ENCODE measurements around the gene B3GLCT. TPM values are rescaled to one million over a fixed set of nuclear protein-coding genes. Genes with fewer than 3 reads are reported as not detected.

Gene B3GLCT
- total RNA-seq, 1 experiment from 2014 or later, result 3.9 TPM

- Histone ChIP-seq H3K9me2 (ENCODE audit: insufficient read depth) (no peaks in the 10 kb centered on the region), H4K20me1 (ENCODE audit: insufficient read depth) (no peaks in the 10 kb centered on the region), H3K9me3 (ENCODE audit: control insufficient read depth in 1 of 2, insufficient read depth in 1 of 2, low read depth in 1 of 2, low read length in 2 of 2) (no peaks in the 10 kb centered on the region; a peak in 1 of 4 replicates), H3K36me3 (ENCODE audit: control insufficient read depth in 1 of 2, insufficient read depth in 2 of 2, low read length in 2 of 2) (no peaks in the 10 kb centered on the region), H3K4me2 (ENCODE audit: low read length) (no peak overlapping the region), H3K79me2 (ENCODE audit: insufficient read depth, low read length) (no peaks in the 10 kb centered on the region), H2AFZ (ENCODE audit: low read depth, low read length, poor library complexity, severe bottlenecking) (no peak overlapping the region), H3K4me1 (ENCODE audit: control insufficient read depth in 1 of 2, insufficient read depth in 2 of 2, low read length in 2 of 2) (no peaks in the 10 kb centered on the region), H3K27me3 (ENCODE audit: insufficient read depth, low read length) (peaks cover 17% of the 10 kb centered on the region), H3K4me3 (replicated peaks in 1 of 2; ENCODE audit: low read depth in 1 of 2, low read length in 2 of 2) (no peak overlapping the region), H3K27ac (ENCODE audit: low read depth, low read length) (no peak overlapping the region), H3K9ac (ENCODE audit: low read length) (no peak overlapping the region)
- no peak for ATAC-seq
- BruUV-seq (replicated peaks), result no TSS peak
- ChIA-PET CTCF (no interaction called here), POLR2A (no interaction called here), RAD21 (ENCODE audit: low non-redundant PET in 1 of 2, low total read pairs in 2 of 2, uncharacterized antibody in 2 of 2, unreplicated experiment in 2 of 2) (no interaction called here)
- no peak for TF ChIP-seq CTCF (IDR thresholded peaks at IDR 0.05 in 2 of 3, conservative IDR thresholded peaks at IDR 0.05 in 1 of 3; ENCODE audit: borderline replicate concordance in 1 of 3, insufficient read depth in 1 of 3, low read depth in 2 of 3, low read length in 2 of 3)
- no peak for TF ChIP-seq EGR1 (IDR thresholded peaks at IDR 0.05; ENCODE audit: low read depth)
- TF ChIP-seq, protein P1, sequence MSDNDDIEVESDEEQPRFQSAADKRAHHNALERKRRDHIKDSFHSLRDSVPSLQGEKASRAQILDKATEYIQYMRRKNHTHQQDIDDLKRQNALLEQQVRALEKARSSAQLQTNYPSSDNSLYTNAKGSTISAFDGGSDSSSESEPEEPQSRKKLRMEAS (IDR thresholded peaks at IDR 0.05), result no peak
- no peak for TF ChIP-seq FOSL1 (IDR thresholded peaks at IDR 0.05; ENCODE audit: low read depth)
- no peak for TF ChIP-seq SP1 (IDR thresholded peaks at IDR 0.05; ENCODE audit: low read depth)
- no peak for TF ChIP-seq TCF7L2 (IDR thresholded peaks at IDR 0.05; ENCODE audit: borderline replicate concordance, extremely low read depth, insufficient read depth, insufficient read length)
- no peak for TF ChIP-seq SIN3A (IDR thresholded peaks at IDR 0.05; ENCODE audit: low read depth)
- no peak for TF ChIP-seq ATF3 (IDR thresholded peaks at IDR 0.05)
- TF ChIP-seq CEBPB (IDR thresholded peaks at IDR 0.05; ENCODE audit: low read depth), result no peak
- TF ChIP-seq RAD21 (IDR thresholded peaks at IDR 0.05; ENCODE audit: low read depth), result no peak
- no peak for TF ChIP-seq POLR2A (IDR thresholded peaks at IDR 0.05; ENCODE audit: borderline replicate concordance, extremely low read depth, insufficient read depth, insufficient read length)
- TF ChIP-seq EZH2phosphoT487 (IDR thresholded peaks at IDR 0.05; ENCODE audit: borderline replicate concordance), result no peak
- TF ChIP-seq YY1 (IDR thresholded peaks at IDR 0.05; ENCODE audit: extremely low read depth, insufficient replicate concordance, low read depth, low read length), result no peak
- no peak for TF ChIP-seq SRF (IDR thresholded peaks at IDR 0.05; ENCODE audit: low read depth)
- no peak for TF ChIP-seq CBX3 (IDR thresholded peaks at IDR 0.05; ENCODE audit: low read depth)
- no peak for TF ChIP-seq ELF1 (IDR thresholded peaks at IDR 0.05; ENCODE audit: borderline replicate concordance, low read depth)
- no peak for TF ChIP-seq JUND (IDR thresholded peaks at IDR 0.05)
- TF ChIP-seq ZFX (IDR thresholded peaks at IDR 0.05), result no peak
- TF ChIP-seq EZH2 (IDR thresholded peaks at IDR 0.05), result no peak
- no peak for DNase-seq (ENCODE audit: low read depth, low spot score)
- intact Hi-C loops (cut with micrococcal nuclease), result no loop called here
These were observed 155.2 kb downstream of the B3GLCT start for GRCh38 chr13:31355001-31355400.

Measured in HCT116 (cell line).